HFF-Myc (cell line): Measurements from ENCODE around the gene HSD11B1L.
"Not testable (repeated sequence)": the region's sequence is repeated elsewhere in the genome, so short reads cannot be mapped to it uniquely, and the experiment has no call there.

Experiments used
- DNase-seq: peaks from one replicate; pipeline ENCODE4 v3.0.0-alpha.2; 2011; ENCODE audit warnings: low read depth; ENCODE audit errors: extremely low read depth
- H3K4me3 ChIP-seq: replicated peaks from 2 replicates; pipeline ENCODE4 v1.5.1; 2011; ENCODE audit warnings: low read depth, mild to moderate bottlenecking, control low read depth, low read length
- CTCF ChIP-seq: IDR thresholded peaks from 2 replicates; pipeline ENCODE4 v1.5.1; 2012; ENCODE audit warnings: mild to moderate bottlenecking, low read depth, low read length, control low read depth; ENCODE audit errors: missing control alignments

HSD11B1L gene

GRCh38 chr19:5698635-5699422, 18.0 kb downstream of the HSD11B1L start:
- H3K4me3 ChIP-seq, result no peak overlapping the region
- no peak for DNase-seq
- no peak for TF ChIP-seq CTCF

- no peak overlapping the region for H3K4me3 ChIP-seq
- TF ChIP-seq CTCF, result no peak
- DNase-seq, result no peak
Observed at GRCh38 chr19:5700455-5701092, 19.7 kb downstream of the HSD11B1L start.

GRCh38 chr19:5702053-5702410, 21.2 kb downstream of the HSD11B1L start:
- DNase-seq, H3K4me3 ChIP-seq: not testable (repeated sequence)

GRCh38 chr19:5703819-5704818, 23.3 kb downstream of the HSD11B1L start:
- H3K4me3 ChIP-seq, result no peak overlapping the region
- TF ChIP-seq CTCF, result no peak
- DNase-seq, result no peak

GRCh38 chr19:5705552-5705951, 24.7 kb downstream of the HSD11B1L start:
- TF ChIP-seq CTCF, result no peak
- no peak overlapping the region for H3K4me3 ChIP-seq
- DNase-seq, result no peak

GRCh38 chr19:5706876-5707573, 26.2 kb downstream of the HSD11B1L start:
- H3K4me3 ChIP-seq, result no peak overlapping the region
- no peak for DNase-seq
- no peak for TF ChIP-seq CTCF
